GM21619 (cell line): ENCODE results near the gene TRAF3.

Source experiments
- ATAC-seq: cut with Tn5 transposase; IDR thresholded peaks from one replicate; pipeline ENCODE4 v1.9.1; 2021; ENCODE audit not compliant: unreplicated experiment

Gene TRAF3

GRCh38 chr14:102931580-102932285 is 154.5 kb downstream of the TRAF3 start:
- ATAC-seq, result no peak

GRCh38 chr14:102932484-102933248 is 155.4 kb downstream of the TRAF3 start:
- ATAC-seq, result no peak

GRCh38 chr14:102933618-102934231 is 156.5 kb downstream of the TRAF3 start:
- ATAC-seq, result no peak

GRCh38 chr14:102935756-102936155 is 158.5 kb downstream of the TRAF3 start:
- no peak for ATAC-seq

- ATAC-seq, result no peak
Observed at GRCh38 chr14:102937331-102938175, 160.3 kb downstream of the TRAF3 start.

GRCh38 chr14:102938191-102938590 is 160.9 kb downstream of the TRAF3 start:
- no peak for ATAC-seq

GRCh38 chr14:102939329-102939728 is 162.1 kb downstream of the TRAF3 start:
- ATAC-seq, result no peak

GRCh38 chr14:102939820-102940561 is 162.7 kb downstream of the TRAF3 start:
- no peak for ATAC-seq

- ATAC-seq, result no peak
Observed at GRCh38 chr14:102940729-102941362, 163.6 kb downstream of the TRAF3 start.

- ATAC-seq, result no peak
Observed at GRCh38 chr14:102941419-102942011, 164.3 kb downstream of the TRAF3 start.

GRCh38 chr14:102942069-102942468 is 164.8 kb downstream of the TRAF3 start:
- ATAC-seq, result no peak

- no peak for ATAC-seq
Observed at GRCh38 chr14:102943454-102943853, 166.2 kb downstream of the TRAF3 start.

- ATAC-seq, result no peak
Observed at GRCh38 chr14:102943979-102944378, 166.7 kb downstream of the TRAF3 start.

- ATAC-seq, result no peak
Observed at GRCh38 chr14:102944448-102945330, 167.4 kb downstream of the TRAF3 start.

GRCh38 chr14:102945346-102946130 is 168.3 kb downstream of the TRAF3 start:
- no peak for ATAC-seq

GRCh38 chr14:102947321-102948103 is 170.3 kb downstream of the TRAF3 start:
- ATAC-seq, result no peak

GRCh38 chr14:102948698-102949061 is 171.4 kb downstream of the TRAF3 start:
- no peak for ATAC-seq
